Measurements from ENCODE around the gene CADPS.

Gene CADPS

GRCh38 chr3:62797132-62797531 is 78.1 kb downstream of the CADPS start:
- no peak for DNase-seq (ENCODE audit: low read depth)
- TF ChIP-seq, protein P1, sequence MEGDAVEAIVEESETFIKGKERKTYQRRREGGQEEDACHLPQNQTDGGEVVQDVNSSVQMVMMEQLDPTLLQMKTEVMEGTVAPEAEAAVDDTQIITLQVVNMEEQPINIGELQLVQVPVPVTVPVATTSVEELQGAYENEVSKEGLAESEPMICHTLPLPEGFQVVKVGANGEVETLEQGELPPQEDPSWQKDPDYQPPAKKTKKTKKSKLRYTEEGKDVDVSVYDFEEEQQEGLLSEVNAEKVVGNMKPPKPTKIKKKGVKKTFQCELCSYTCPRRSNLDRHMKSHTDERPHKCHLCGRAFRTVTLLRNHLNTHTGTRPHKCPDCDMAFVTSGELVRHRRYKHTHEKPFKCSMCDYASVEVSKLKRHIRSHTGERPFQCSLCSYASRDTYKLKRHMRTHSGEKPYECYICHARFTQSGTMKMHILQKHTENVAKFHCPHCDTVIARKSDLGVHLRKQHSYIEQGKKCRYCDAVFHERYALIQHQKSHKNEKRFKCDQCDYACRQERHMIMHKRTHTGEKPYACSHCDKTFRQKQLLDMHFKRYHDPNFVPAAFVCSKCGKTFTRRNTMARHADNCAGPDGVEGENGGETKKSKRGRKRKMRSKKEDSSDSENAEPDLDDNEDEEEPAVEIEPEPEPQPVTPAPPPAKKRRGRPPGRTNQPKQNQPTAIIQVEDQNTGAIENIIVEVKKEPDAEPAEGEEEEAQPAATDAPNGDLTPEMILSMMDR (IDR thresholded peaks at IDR 0.05; ENCODE audit: low read depth, low read length, missing control alignments), result no peak
- no peak overlapping the region for H3K4me3 ChIP-seq (ENCODE audit: low read depth, low read length)
- in situ Hi-C loops (cut with HindIII; ENCODE audit: low sequenced_read_pairs), result no loop called here

- TF ChIP-seq, protein P1 (IDR thresholded peaks at IDR 0.05; ENCODE audit: low read depth, low read length, missing control alignments), result no peak
- in situ Hi-C loops (cut with HindIII; ENCODE audit: low sequenced_read_pairs), result no loop called here
- H3K4me3 ChIP-seq (ENCODE audit: low read depth, low read length), result no peak overlapping the region
- no peak for DNase-seq (ENCODE audit: low read depth)
Observed at GRCh38 chr3:62795978-62796657, 79.1 kb downstream of the CADPS start.

- in situ Hi-C loops (cut with HindIII; ENCODE audit: low sequenced_read_pairs), result no loop called here
- TF ChIP-seq, protein P1 (IDR thresholded peaks at IDR 0.05; ENCODE audit: low read depth, low read length, missing control alignments), result no peak
- no peak overlapping the region for H3K4me3 ChIP-seq (ENCODE audit: low read depth, low read length)
- DNase-seq (ENCODE audit: low read depth), result no peak
Observed at GRCh38 chr3:62793946-62794345, 81.3 kb downstream of the CADPS start.

DNA sequence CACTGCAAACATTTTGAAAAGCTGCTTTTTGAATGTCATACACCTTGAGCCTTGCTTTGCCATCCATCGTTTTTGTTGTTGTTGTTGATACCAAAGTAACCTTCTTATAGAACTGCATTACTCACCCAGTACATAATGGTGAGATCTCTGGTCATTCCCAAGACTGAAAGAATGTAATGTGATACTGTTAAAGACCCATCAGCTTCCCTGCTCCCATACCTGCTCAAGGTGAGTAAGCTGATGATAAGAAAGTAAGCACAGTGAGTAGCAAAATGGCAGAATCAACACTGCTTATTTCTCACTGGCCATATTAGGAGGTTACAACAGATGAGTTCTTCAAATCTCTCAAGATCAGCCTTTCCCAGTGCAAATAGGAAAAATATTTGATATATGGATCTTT is 89.8 kb downstream of the CADPS start:
- TF ChIP-seq, protein P1 (IDR thresholded peaks at IDR 0.05; ENCODE audit: low read depth, low read length, missing control alignments), result no peak
- in situ Hi-C loops (cut with HindIII; ENCODE audit: low sequenced_read_pairs), result no loop called here
- no peak overlapping the region for H3K4me3 ChIP-seq (ENCODE audit: low read depth, low read length)
- no peak for DNase-seq (ENCODE audit: low read depth)

GRCh38 chr3:62781121-62781520 is 94.1 kb downstream of the CADPS start:
- DNase-seq (ENCODE audit: low read depth), result no peak
- no peak overlapping the region for H3K4me3 ChIP-seq (ENCODE audit: low read depth, low read length)
- TF ChIP-seq, protein P1 (IDR thresholded peaks at IDR 0.05; ENCODE audit: low read depth, low read length, missing control alignments), result no peak
- in situ Hi-C loops (cut with HindIII; ENCODE audit: low sequenced_read_pairs), result no loop called here

- no peak for DNase-seq (ENCODE audit: low read depth)
- no peak overlapping the region for H3K4me3 ChIP-seq (ENCODE audit: low read depth, low read length)
- TF ChIP-seq, protein P1 (IDR thresholded peaks at IDR 0.05; ENCODE audit: low read depth, low read length, missing control alignments), result no peak
- in situ Hi-C loops (cut with HindIII; ENCODE audit: low sequenced_read_pairs), result no loop called here
Observed at GRCh38 chr3:62777674-62778073, 97.5 kb downstream of the CADPS start.
